ENCODE measurements around the gene DNAJC18.

DNAJC18 gene

DNA sequence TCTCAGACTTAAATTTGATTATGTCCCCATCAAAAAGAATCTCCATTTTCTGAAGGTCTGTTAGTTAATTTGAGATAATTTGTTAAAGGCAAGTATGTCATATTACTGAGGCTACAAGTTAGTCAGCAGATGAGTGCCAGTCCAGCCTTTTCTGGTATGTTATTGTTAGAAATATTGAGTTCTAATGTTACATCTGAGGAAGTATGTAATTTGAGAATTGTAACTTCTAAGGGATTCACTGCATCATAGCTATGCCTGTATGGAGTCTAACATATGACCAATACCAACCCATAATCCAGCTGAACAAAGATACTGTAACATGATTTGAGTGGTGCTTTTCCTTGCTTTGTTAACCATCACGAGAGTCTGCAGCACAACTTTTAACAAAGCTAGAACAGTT, 70.1 kb downstream of the DNAJC18 start:
- Histone ChIP-seq H3K9me3 (ENCODE audit: low read length) (no peaks in the 10 kb centered on the region), H3K4me3 (ENCODE audit: low read depth in 1 of 2, low read length in 2 of 2) (no peak overlapping the region), H3K27me3 (ENCODE audit: control insufficient read depth in 1 of 2, insufficient read depth in 2 of 2, low read length in 2 of 2) (no peaks in the 10 kb centered on the region), H3K27ac (ENCODE audit: low read depth, low read length) (no peak overlapping the region), H3K36me3 (ENCODE audit: insufficient read depth, low read length) (peaks cover 55% of the 10 kb centered on the region), H3K9ac (ENCODE audit: low read length) (no peak overlapping the region), H3K4me1 (ENCODE audit: insufficient read depth, low read length) (peaks cover 9% of the 10 kb centered on the region)

DNA sequence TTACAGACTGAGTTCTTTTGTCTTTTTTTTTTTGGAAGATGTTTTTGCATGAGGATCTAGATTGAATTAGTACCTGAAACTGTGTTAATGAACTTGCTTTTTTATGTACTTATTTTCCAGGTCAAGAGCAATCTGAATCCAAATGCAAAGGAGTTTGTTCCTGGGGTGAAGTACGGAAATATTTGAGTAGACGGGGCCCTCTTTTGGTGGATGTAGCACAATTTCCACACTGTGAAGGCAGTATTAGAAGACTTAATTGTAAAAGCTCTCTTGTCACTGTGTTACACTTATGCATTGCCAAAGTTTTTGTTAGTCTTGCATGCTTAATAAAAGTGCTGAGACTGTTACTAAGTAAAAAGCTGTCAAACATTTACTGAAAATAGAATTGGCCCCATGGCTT, 70.7 kb downstream of the DNAJC18 start:
- no peaks in the 10 kb centered on the region for H3K27me3 ChIP-seq (ENCODE audit: control insufficient read depth in 1 of 2, insufficient read depth in 2 of 2, low read length in 2 of 2)
- H3K9ac ChIP-seq (ENCODE audit: low read length): no peak overlapping the region
- peaks cover 61% of the 10 kb centered on the region for H3K36me3 ChIP-seq (ENCODE audit: insufficient read depth, low read length)
- H3K4me3 ChIP-seq (ENCODE audit: low read depth in 1 of 2, low read length in 2 of 2): no peak overlapping the region
- no peak overlapping the region for H3K27ac ChIP-seq (ENCODE audit: low read depth, low read length)
- H3K9me3 ChIP-seq (ENCODE audit: low read length): no peaks in the 10 kb centered on the region
- H3K4me1 ChIP-seq (ENCODE audit: insufficient read depth, low read length): peaks cover 4% of the 10 kb centered on the region

DNA sequence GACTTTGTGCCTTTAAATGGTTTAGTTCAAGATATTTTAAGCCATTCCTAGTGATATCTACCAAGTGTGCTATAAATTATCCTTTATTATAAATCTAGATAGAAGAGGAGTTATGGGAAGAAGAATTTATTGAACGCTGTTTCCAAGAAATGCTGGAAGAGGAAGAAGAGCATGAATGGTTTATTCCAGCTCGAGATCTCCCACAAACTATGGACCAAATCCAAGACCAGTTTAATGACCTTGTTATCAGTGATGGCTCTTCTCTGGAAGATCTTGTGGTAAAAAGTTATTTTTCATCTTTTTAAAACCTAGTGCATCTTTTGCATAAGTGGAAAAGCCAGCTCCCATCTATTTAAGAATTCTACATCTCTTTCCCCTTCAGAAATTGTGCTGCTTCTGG, 74.9 kb downstream of the DNAJC18 start:
- Histone ChIP-seq H3K27ac (ENCODE audit: low read depth, low read length) (no peak overlapping the region), H3K9me3 (ENCODE audit: low read length) (no peaks in the 10 kb centered on the region), H3K4me1 (ENCODE audit: insufficient read depth, low read length) (peaks cover 7% of the 10 kb centered on the region), H3K4me3 (ENCODE audit: low read depth in 1 of 2, low read length in 2 of 2) (no peak overlapping the region), H3K9ac (ENCODE audit: low read length) (no peak overlapping the region), H3K27me3 (ENCODE audit: control insufficient read depth in 1 of 2, insufficient read depth in 2 of 2, low read length in 2 of 2) (no peaks in the 10 kb centered on the region), H3K36me3 (ENCODE audit: insufficient read depth, low read length) (peaks cover 45% of the 10 kb centered on the region)

DNA sequence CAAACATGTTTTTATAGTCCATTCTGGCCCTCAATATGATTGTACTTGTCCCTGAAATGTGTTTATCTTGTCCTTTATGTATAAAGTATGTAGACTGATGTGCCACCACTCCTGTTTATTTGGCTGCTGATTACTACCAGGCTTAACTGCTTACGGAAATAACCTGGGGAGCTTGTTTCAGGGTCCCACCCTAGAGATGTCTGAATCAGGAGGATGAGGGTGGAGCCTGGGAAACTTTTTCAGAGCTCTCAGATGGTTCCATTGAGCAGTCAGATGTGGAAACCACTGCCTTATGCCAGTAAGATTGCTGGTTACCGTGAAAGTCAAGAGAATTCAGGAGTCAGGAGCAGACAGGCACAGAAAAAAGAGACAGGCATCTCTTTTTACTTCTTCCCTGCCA, 75.4 kb downstream of the DNAJC18 start:
- H3K4me3 ChIP-seq (ENCODE audit: low read depth in 1 of 2, low read length in 2 of 2): no peak overlapping the region
- H3K27ac ChIP-seq (ENCODE audit: low read depth, low read length): no peak overlapping the region
- peaks cover 39% of the 10 kb centered on the region for H3K36me3 ChIP-seq (ENCODE audit: insufficient read depth, low read length)
- no peaks in the 10 kb centered on the region for H3K27me3 ChIP-seq (ENCODE audit: control insufficient read depth in 1 of 2, insufficient read depth in 2 of 2, low read length in 2 of 2)
- no peaks in the 10 kb centered on the region for H3K9me3 ChIP-seq (ENCODE audit: low read length)
- no peak overlapping the region for H3K9ac ChIP-seq (ENCODE audit: low read length)
- H3K4me1 ChIP-seq (ENCODE audit: insufficient read depth, low read length): peaks cover 7% of the 10 kb centered on the region

DNA sequence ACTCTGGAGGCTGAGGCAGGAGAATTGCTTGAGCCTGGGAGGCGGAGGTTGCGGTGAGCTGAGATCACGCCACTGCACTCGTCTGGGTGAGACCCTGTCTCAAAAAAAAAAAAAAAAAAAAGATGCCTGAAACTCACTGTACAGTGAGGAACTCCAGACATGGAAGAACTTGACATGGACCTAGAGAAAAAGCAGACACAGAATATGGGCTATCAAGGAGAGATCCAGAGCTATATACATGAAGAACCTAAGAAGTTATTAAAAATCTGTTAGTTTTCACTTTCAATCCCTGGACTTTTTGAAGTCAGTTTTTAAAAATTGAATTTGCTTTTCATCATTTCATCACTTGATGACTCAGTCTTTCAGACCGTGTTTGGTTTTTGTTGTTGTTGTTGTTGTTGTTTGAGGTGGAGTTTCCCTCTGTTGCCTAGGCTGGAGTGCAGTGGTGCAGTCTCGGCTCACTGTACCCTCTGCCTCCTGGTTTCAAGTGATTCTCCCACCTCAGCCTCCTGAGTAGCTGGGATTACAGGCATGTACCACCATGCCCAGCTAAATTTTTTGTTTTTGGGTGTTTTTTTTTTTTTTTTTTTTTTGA, 77.4 kb downstream of the DNAJC18 start:
- Histone ChIP-seq H3K9ac (ENCODE audit: low read length) (no peak overlapping the region), H3K4me1 (ENCODE audit: insufficient read depth, low read length) (peaks cover 7% of the 10 kb centered on the region), H3K27me3 (ENCODE audit: control insufficient read depth in 1 of 2, insufficient read depth in 2 of 2, low read length in 2 of 2) (no peaks in the 10 kb centered on the region), H3K27ac (ENCODE audit: low read depth, low read length) (no peak overlapping the region), H3K9me3 (ENCODE audit: low read length) (no peaks in the 10 kb centered on the region), H3K4me3 (ENCODE audit: low read depth in 1 of 2, low read length in 2 of 2) (no peak overlapping the region), H3K36me3 (ENCODE audit: insufficient read depth, low read length) (peaks cover 29% of the 10 kb centered on the region)

DNA sequence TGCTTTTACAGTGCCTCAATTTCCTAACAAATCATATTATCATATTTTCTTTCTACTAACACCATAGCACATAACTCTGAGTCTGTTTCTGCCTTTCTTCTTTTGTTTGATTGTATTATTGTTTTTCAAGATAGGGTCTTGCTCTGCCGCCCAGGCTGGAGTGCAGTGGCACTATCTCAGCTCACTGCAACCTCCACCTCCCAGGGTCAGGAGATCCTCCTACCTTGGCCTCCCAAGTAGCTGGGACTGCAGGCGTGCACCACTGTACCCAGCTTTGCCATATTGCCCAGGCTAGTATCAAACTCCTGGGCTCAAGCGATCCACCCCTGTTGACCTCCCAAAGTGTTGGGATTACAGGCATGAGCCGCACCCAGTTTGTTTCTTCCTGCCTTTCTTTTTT, 78.9 kb downstream of the DNAJC18 start:
- H3K9me3 ChIP-seq (ENCODE audit: low read length): no peaks in the 10 kb centered on the region
- no peak overlapping the region for H3K9ac ChIP-seq (ENCODE audit: low read length)
- no peak overlapping the region for H3K27ac ChIP-seq (ENCODE audit: low read depth, low read length)
- peaks cover 14% of the 10 kb centered on the region for H3K36me3 ChIP-seq (ENCODE audit: insufficient read depth, low read length)
- no peak overlapping the region for H3K4me3 ChIP-seq (ENCODE audit: low read depth in 1 of 2, low read length in 2 of 2)
- H3K27me3 ChIP-seq (ENCODE audit: control insufficient read depth in 1 of 2, insufficient read depth in 2 of 2, low read length in 2 of 2): no peaks in the 10 kb centered on the region
- peaks cover 7% of the 10 kb centered on the region for H3K4me1 ChIP-seq (ENCODE audit: insufficient read depth, low read length)
